ENCODE data around the gene SOX6. TPM values are rescaled to one million over a fixed set of nuclear protein-coding genes. Genes with fewer than 3 reads are reported as not detected.

The SOX6 gene
- total RNA-seq, 1 experiment from 2014 or later: 0.21 TPM

GRCh38 chr11:16262645-16262955, 93.7 kb downstream of the SOX6 start:
- TF ChIP-seq TCF7L2 (IDR thresholded peaks at IDR 0.05; ENCODE audit: low read depth, low read length) (no peak), CTCF (IDR thresholded peaks at IDR 0.05) (no peak), REST (IDR thresholded peaks at IDR 0.05; ENCODE audit: insufficient read depth in 1 of 2, low read depth in 2 of 2, low read length in 1 of 2) (no peak), SIN3A (IDR thresholded peaks at IDR 0.05; ENCODE audit: borderline replicate concordance, insufficient read depth, low read depth, low read length) (no peak), POLR2AphosphoS5 (IDR thresholded peaks at IDR 0.05; ENCODE audit: low read depth, low read length) (no peak)
- Histone ChIP-seq H3K36me3 (ENCODE audit: control insufficient read depth, insufficient read depth, low read length) (no peaks in the 10 kb centered on the region), H3K4me3 (ENCODE audit: low read depth in 2 of 2, low read length in 2 of 2) (no peak overlapping the region), H3K4me1 (ENCODE audit: control insufficient read depth, insufficient read depth, low read length) (no peaks in the 10 kb centered on the region), H3K27me3 (ENCODE audit: control insufficient read depth, insufficient read depth, low read length) (no peaks in the 10 kb centered on the region), H3K27ac (ENCODE audit: low read length) (no peak overlapping the region), H3K9me3 (ENCODE audit: control insufficient read depth, insufficient read depth, low read depth, low read length) (no peaks in the 10 kb centered on the region)
- ChIA-PET POLR2A (no interaction called here), CTCF (no interaction called here)
- intact Hi-C loops (cut with micrococcal nuclease; ENCODE audit: unreplicated experiment): no loop called here
- no peak for DNase-seq (ENCODE audit: low read depth, low spot score)
- in situ Hi-C loops (cut with HindIII; ENCODE audit: low pct_unique_long_range_greater_than_20kb, low sequenced_read_pairs): no loop called here
- ATAC-seq: no peak
- BruUV-seq (replicated peaks): no TSS peak

GRCh38 chr11:16261836-16262644, 94.3 kb downstream of the SOX6 start:
- CTCF ChIA-PET: no interaction called here

More at GRCh38 chr11:16261836-16262644, 94.3 kb downstream of the SOX6 start:
- intact Hi-C loops (cut with micrococcal nuclease; ENCODE audit: unreplicated experiment): no loop called here
- DNase-seq (ENCODE audit: low read depth, low spot score) (no peak), ATAC-seq (no peak)
- H3K4me1 ChIP-seq (ENCODE audit: control insufficient read depth, insufficient read depth, low read length): no peaks in the 10 kb centered on the region
- in situ Hi-C loops (cut with HindIII; ENCODE audit: low pct_unique_long_range_greater_than_20kb, low sequenced_read_pairs): no loop called here
- no peak overlapping the region for H3K4me3 ChIP-seq (ENCODE audit: low read depth in 2 of 2, low read length in 2 of 2)
- no peaks in the 10 kb centered on the region for H3K9me3 ChIP-seq (ENCODE audit: control insufficient read depth, insufficient read depth, low read depth, low read length)
- H3K36me3 ChIP-seq (ENCODE audit: control insufficient read depth, insufficient read depth, low read length): no peaks in the 10 kb centered on the region
- POLR2A ChIA-PET: no interaction called here
- no peak overlapping the region for H3K27ac ChIP-seq (ENCODE audit: low read length)
- no TSS peak for BruUV-seq (replicated peaks)
- no peaks in the 10 kb centered on the region for H3K27me3 ChIP-seq (ENCODE audit: control insufficient read depth, insufficient read depth, low read length)
- TF ChIP-seq POLR2AphosphoS5 (IDR thresholded peaks at IDR 0.05; ENCODE audit: low read depth, low read length) (no peak), TCF7L2 (IDR thresholded peaks at IDR 0.05; ENCODE audit: low read depth, low read length) (no peak), SIN3A (IDR thresholded peaks at IDR 0.05; ENCODE audit: borderline replicate concordance, insufficient read depth, low read depth, low read length) (no peak), REST (IDR thresholded peaks at IDR 0.05; ENCODE audit: insufficient read depth in 1 of 2, low read depth in 2 of 2, low read length in 1 of 2) (no peak), CTCF (IDR thresholded peaks at IDR 0.05) (no peak)
